ENCODE results near the gene CCDC87.

DNA sequence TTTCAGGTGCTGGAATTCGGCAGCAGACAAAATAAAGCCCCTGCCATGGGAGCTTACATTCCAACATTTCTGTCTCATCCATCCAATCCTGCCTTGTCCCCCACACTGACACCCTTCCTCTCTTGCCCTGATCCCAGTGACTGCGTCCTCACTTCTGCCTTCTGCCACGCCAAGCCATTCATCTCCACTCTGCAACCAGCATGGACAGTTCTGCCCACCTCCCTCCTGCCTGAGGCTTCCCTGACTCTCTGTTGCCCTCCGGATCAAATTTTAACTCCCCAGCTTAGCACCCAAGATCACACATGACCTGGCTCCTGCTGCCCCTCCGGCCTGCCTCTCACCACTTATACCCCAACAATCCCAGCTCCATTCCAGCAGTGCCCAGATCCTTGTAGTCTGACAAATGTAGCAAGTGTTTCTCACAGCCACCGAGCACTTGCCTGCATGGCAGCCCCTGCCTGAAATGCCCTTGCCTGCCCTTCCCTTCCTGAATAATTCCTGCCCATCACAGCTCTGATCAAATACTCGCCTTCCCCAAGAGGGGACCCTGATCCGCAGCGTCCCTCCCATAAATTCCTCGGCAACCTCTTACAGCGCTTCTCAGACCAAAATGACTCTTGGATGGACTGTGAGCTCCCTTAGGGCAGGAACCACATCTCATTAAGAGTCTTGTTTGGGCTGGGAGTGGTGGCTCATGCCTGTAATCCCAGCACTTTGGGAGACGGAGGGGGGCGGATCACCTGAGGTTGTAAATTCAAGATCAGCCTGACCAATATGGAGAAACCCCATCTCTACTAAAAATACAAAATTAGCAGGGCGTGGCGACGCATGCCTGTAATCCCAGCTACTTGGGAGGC lies 43.9 kb downstream of the CCDC87 start:
- no peak for TF ChIP-seq POLR2AphosphoS5 (IDR thresholded peaks at IDR 0.05)
- TF ChIP-seq, protein P1, sequence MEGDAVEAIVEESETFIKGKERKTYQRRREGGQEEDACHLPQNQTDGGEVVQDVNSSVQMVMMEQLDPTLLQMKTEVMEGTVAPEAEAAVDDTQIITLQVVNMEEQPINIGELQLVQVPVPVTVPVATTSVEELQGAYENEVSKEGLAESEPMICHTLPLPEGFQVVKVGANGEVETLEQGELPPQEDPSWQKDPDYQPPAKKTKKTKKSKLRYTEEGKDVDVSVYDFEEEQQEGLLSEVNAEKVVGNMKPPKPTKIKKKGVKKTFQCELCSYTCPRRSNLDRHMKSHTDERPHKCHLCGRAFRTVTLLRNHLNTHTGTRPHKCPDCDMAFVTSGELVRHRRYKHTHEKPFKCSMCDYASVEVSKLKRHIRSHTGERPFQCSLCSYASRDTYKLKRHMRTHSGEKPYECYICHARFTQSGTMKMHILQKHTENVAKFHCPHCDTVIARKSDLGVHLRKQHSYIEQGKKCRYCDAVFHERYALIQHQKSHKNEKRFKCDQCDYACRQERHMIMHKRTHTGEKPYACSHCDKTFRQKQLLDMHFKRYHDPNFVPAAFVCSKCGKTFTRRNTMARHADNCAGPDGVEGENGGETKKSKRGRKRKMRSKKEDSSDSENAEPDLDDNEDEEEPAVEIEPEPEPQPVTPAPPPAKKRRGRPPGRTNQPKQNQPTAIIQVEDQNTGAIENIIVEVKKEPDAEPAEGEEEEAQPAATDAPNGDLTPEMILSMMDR (IDR thresholded peaks at IDR 0.05) = no peak
